ENCODE data around the gene CFB.
A peak's percentile ranks its signal among the peaks of the same experiment; 100 is the strongest.
"Not testable (repeated sequence)": the region's sequence is repeated elsewhere in the genome, so short reads cannot be mapped to it uniquely, and the experiment has no call there.

Gene CFB

GRCh38 chr6:31908791-31909190, 37.1 kb upstream of the CFB start:
- peak; percentile 43; the same call in 2 of the 3 replicates for ATAC-seq
- TF ChIP-seq ISL1 (CRISPR knock-in tag; IDR thresholded peaks at IDR 0.05) (no peak), ZFP30 (CRISPR knock-in tag; IDR thresholded peaks at IDR 0.05) (no peak), PATZ1 (CRISPR knock-in tag; IDR thresholded peaks at IDR 0.05; ENCODE audit: borderline replicate concordance) (no peak), CREB5 (CRISPR knock-in tag; IDR thresholded peaks at IDR 0.05; ENCODE audit: low read depth) (no peak), ZFP3 (CRISPR knock-in tag; IDR thresholded peaks at IDR 0.05) (no peak), GLIS3 (CRISPR knock-in tag; IDR thresholded peaks at IDR 0.05) (no peak), ZNF70 (CRISPR knock-in tag; IDR thresholded peaks at IDR 0.05) (no peak), TSHZ2 (CRISPR knock-in tag; IDR thresholded peaks at IDR 0.05) (no peak), ZNF8 (CRISPR knock-in tag; IDR thresholded peaks at IDR 0.05) (no peak), ESRRG (CRISPR knock-in tag; IDR thresholded peaks at IDR 0.05) (no peak), POU6F1 (CRISPR knock-in tag; IDR thresholded peaks at IDR 0.05; ENCODE audit: borderline replicate concordance, low read depth) (no peak), PPARA (CRISPR knock-in tag; IDR thresholded peaks at IDR 0.05; ENCODE audit: borderline replicate concordance) (no peak), CSDC2 (CRISPR knock-in tag; IDR thresholded peaks at IDR 0.05) (no peak), OSR1 (CRISPR knock-in tag; IDR thresholded peaks at IDR 0.05) (no peak), ARNTL (CRISPR knock-in tag; IDR thresholded peaks at IDR 0.05; ENCODE audit: borderline replicate concordance, low read depth) (no peak), TOX (CRISPR knock-in tag; IDR thresholded peaks at IDR 0.05; ENCODE audit: borderline replicate concordance) (no peak)

- ATAC-seq, result not testable (repeated sequence)
These were observed 36.6 kb upstream of the CFB start for GRCh38 chr6:31909298-31909697.

- peak; percentile 31; the same call in 2 of the 3 replicates for ATAC-seq
- no peak for TF ChIP-seq SNAI2 (CRISPR knock-in tag; IDR thresholded peaks at IDR 0.05)
These were observed 33.9 kb upstream of the CFB start for GRCh38 chr6:31911826-31912585.

- no peak for TF ChIP-seq TSHZ2 (CRISPR knock-in tag; IDR thresholded peaks at IDR 0.05)
- no peak for TF ChIP-seq CSRNP3 (CRISPR knock-in tag; IDR thresholded peaks at IDR 0.05)
- no peak for TF ChIP-seq SNAI2 (CRISPR knock-in tag; IDR thresholded peaks at IDR 0.05)
- no peak for TF ChIP-seq ISL1 (CRISPR knock-in tag; IDR thresholded peaks at IDR 0.05)
- no peak for TF ChIP-seq PATZ1 (CRISPR knock-in tag; IDR thresholded peaks at IDR 0.05; ENCODE audit: borderline replicate concordance)
- no peak for TF ChIP-seq ZFP30 (CRISPR knock-in tag; IDR thresholded peaks at IDR 0.05)
- TF ChIP-seq ZNF565 (CRISPR knock-in tag; conservative IDR thresholded peaks at IDR 0.05; ENCODE audit: low read depth), result no peak
- TF ChIP-seq ZNF8 (CRISPR knock-in tag; IDR thresholded peaks at IDR 0.05), result no peak
- TF ChIP-seq RARB (CRISPR knock-in tag; IDR thresholded peaks at IDR 0.05), result no peak
- no peak for TF ChIP-seq ZNF70 (CRISPR knock-in tag; IDR thresholded peaks at IDR 0.05)
- no peak for ATAC-seq
These were observed 30.5 kb upstream of the CFB start for GRCh38 chr6:31915351-31915750.
